HFFc6 (cell line): ENCODE data around the gene TBX1. TPM values are rescaled to one million over a fixed set of nuclear protein-coding genes. Genes with fewer than 3 reads are reported as not detected.
A peak's percentile ranks its signal among the peaks of the same experiment; 100 is the strongest.

Experiments
- DNase-seq: peaks from one replicate; pipeline ENCODE4 v3.0.0-alpha.2; 2018
- H3K27ac Mint-ChIP-seq: 2 replicates; pipeline ENCODE4 v1.8.0; 2020; ENCODE audit warnings: mild to moderate bottlenecking, mixed read lengths
- H3K27me3 Mint-ChIP-seq: 2 replicates; pipeline ENCODE4 v1.8.0; 2021; ENCODE audit warnings: mild to moderate bottlenecking, moderate library complexity, mixed read lengths; ENCODE audit not compliant: insufficient read depth
- H3K36me3 Mint-ChIP-seq: 2 replicates; pipeline ENCODE4 v1.8.0; 2021; ENCODE audit warnings: low read depth, mixed read lengths
- H3K4me1 Mint-ChIP-seq: 2 replicates; pipeline ENCODE4 v1.8.0; 2020; ENCODE audit warnings: low read depth, mixed read lengths
- H3K4me3 Mint-ChIP-seq: 2 replicates; pipeline ENCODE4 v1.8.0; 2020; ENCODE audit warnings: mild to moderate bottlenecking, moderate library complexity, mixed read lengths
- H3K9me3 Mint-ChIP-seq: 2 replicates; pipeline ENCODE4 v1.8.0; 2020; ENCODE audit warnings: mild to moderate bottlenecking, mixed read lengths
- total RNA-seq, 6 experiments: library from RNA; stranded (reverse); fragmentation: NEBNext Ultra II Directional; extraction: Animal tissue kit (Norgen Biotek cat#: 25700); gene quantifications; 2 replicates in 1 of 6; 3 replicates in 5 of 6; pipeline ENCODE4 v1.2.3, GENCODE V29; 2021
- TF ChIP-seq, protein P1 (sequence below): fragments of 200-600 bp; sonication (generic); IDR thresholded peaks from 2 replicates; pipeline ENCODE4 v1.5.0; 2021; ENCODE audit warnings: antibody characterized with exemption, mild to moderate bottlenecking

Gene TBX1
- total RNA-seq, 6 experiments from 2014 or later: 0.14 to 1.1 (median 0.73) TPM; not detected in 1

- H3K36me3 Mint-ChIP-seq: no peaks in the 10 kb centered on the region
- H3K4me3 Mint-ChIP-seq: no peak overlapping the region
- H3K9me3 Mint-ChIP-seq: no peaks in the 10 kb centered on the region
- DNase-seq: no peak
- peaks cover 13% of the 10 kb centered on the region for H3K4me1 Mint-ChIP-seq
- TF ChIP-seq, protein P1, sequence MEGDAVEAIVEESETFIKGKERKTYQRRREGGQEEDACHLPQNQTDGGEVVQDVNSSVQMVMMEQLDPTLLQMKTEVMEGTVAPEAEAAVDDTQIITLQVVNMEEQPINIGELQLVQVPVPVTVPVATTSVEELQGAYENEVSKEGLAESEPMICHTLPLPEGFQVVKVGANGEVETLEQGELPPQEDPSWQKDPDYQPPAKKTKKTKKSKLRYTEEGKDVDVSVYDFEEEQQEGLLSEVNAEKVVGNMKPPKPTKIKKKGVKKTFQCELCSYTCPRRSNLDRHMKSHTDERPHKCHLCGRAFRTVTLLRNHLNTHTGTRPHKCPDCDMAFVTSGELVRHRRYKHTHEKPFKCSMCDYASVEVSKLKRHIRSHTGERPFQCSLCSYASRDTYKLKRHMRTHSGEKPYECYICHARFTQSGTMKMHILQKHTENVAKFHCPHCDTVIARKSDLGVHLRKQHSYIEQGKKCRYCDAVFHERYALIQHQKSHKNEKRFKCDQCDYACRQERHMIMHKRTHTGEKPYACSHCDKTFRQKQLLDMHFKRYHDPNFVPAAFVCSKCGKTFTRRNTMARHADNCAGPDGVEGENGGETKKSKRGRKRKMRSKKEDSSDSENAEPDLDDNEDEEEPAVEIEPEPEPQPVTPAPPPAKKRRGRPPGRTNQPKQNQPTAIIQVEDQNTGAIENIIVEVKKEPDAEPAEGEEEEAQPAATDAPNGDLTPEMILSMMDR: no peak
- no peak overlapping the region for H3K27ac Mint-ChIP-seq
- peaks cover 21% of the 10 kb centered on the region for H3K27me3 Mint-ChIP-seq
Observed at GRCh38 chr22:19749876-19750275, 10.7 kb upstream of the TBX1 start.

- peak; percentile 36 for DNase-seq
- H3K4me1 Mint-ChIP-seq: peaks cover 13% of the 10 kb centered on the region
- H3K36me3 Mint-ChIP-seq: no peaks in the 10 kb centered on the region
- TF ChIP-seq, protein P1: no peak
- no peak overlapping the region for H3K27ac Mint-ChIP-seq
- H3K9me3 Mint-ChIP-seq: no peaks in the 10 kb centered on the region
- H3K27me3 Mint-ChIP-seq: peaks cover 27% of the 10 kb centered on the region
- no peak overlapping the region; the same call in 1 of the 2 replicates for H3K4me3 Mint-ChIP-seq
Observed at GRCh38 chr22:19750507-19751490, 9.8 kb upstream of the TBX1 start.

DNA sequence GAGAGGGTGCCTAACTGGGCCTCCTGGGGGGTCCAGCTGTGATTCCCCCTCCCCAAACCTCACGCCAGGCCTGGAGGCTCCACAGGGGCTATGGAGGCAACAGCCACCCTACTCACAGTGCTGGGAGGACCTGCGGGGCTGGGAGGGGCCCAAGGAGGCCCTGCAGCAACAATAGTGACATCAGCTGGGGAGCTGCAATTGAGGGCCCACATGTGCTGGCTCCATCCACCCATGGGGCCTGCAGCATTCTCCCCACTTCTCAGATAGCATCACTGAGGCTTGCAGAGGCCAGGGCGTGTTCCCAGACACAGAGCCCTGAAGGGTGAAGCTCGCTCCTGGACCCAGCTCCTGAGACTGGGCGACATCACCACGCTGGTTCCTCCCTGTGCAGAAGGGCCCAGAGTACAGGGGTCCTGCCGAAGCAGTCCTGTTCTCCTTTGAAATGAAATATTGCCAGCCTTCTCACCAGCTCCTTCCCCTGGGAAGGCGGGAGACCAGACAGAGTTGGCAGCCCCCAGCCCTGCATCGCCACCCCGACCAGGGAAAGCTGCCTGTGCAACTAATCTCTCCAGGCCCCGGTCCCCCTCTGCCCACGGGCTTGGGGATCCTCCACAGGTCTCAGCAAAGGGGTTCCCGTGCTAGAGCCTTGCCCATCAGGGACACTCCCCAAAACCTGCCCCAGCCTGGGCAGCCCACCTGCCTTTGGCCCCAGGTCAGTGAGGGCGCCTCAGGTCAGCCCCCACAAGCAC lies 8.9 kb upstream of the TBX1 start:
- Mint-ChIP-seq H3K9me3 (no peaks in the 10 kb centered on the region), H3K4me1 (peaks cover 13% of the 10 kb centered on the region), H3K36me3 (no peaks in the 10 kb centered on the region), H3K4me3 (no peak overlapping the region; the same call in 1 of the 2 replicates), H3K27ac (no peak overlapping the region), H3K27me3 (peaks cover 31% of the 10 kb centered on the region)
- DNase-seq: no peak
- TF ChIP-seq, protein P1: no peak

- DNase-seq: no peak
- H3K9me3 Mint-ChIP-seq: no peaks in the 10 kb centered on the region
- H3K27ac Mint-ChIP-seq: no peak overlapping the region
- peaks cover 13% of the 10 kb centered on the region for H3K4me1 Mint-ChIP-seq
- no peaks in the 10 kb centered on the region for H3K36me3 Mint-ChIP-seq
- peaks cover 40% of the 10 kb centered on the region for H3K27me3 Mint-ChIP-seq
- TF ChIP-seq, protein P1: peak; percentile 49
- H3K4me3 Mint-ChIP-seq: no peak overlapping the region
Observed at GRCh38 chr22:19753090-19753842, 7.3 kb upstream of the TBX1 start.
